ENCODE measurements around the gene ZNF653. TPM values are rescaled to one million over a fixed set of nuclear protein-coding genes. Genes with fewer than 3 reads are reported as not detected.
A peak's percentile ranks its signal among the peaks of the same experiment; 100 is the strongest.

The ZNF653 gene
- total RNA-seq, 1 experiment from 2014 or later = 10.3 TPM

GRCh38 chr19:11505504-11506100 is at the start of gene ZNF653 (continued):
- no peak for TF ChIP-seq GRHL2 (CRISPR knock-in tag; IDR thresholded peaks at IDR 0.05; ENCODE audit: insufficient replicate concordance, severe bottlenecking)
- no peak for TF ChIP-seq RELA (CRISPR knock-in tag; IDR thresholded peaks at IDR 0.05; ENCODE audit: borderline replicate concordance)
- peak; percentile 64 for TF ChIP-seq FOXP1 (CRISPR knock-in tag; IDR thresholded peaks at IDR 0.05; ENCODE audit: borderline replicate concordance)
- TF ChIP-seq ERG (CRISPR knock-in tag; IDR thresholded peaks at IDR 0.05) = peak; percentile 48; the same call in 1 of the 2 replicates
- TF ChIP-seq TEAD1 (CRISPR knock-in tag; IDR thresholded peaks at IDR 0.05) = 0 out of 2 replicates have a peak, but pooled peaks have one; percentile 52
- no peak for TF ChIP-seq ZNF425 (CRISPR knock-in tag; conservative IDR thresholded peaks at IDR 0.05)
- TF ChIP-seq ZNF423 (CRISPR knock-in tag; IDR thresholded peaks at IDR 0.05) = no peak
- TF ChIP-seq MAX (CRISPR knock-in tag; IDR thresholded peaks at IDR 0.05) = peak; percentile 52; the same call in 1 of the 2 replicates
- no peak for TF ChIP-seq NR1H2 (CRISPR knock-in tag; IDR thresholded peaks at IDR 0.05)
- no peak for TF ChIP-seq MLX (CRISPR knock-in tag; IDR thresholded peaks at IDR 0.05)
- no peak for TF ChIP-seq ZNF232 (CRISPR knock-in tag; IDR thresholded peaks at IDR 0.05)
- no peak for TF ChIP-seq ZNF121 (CRISPR knock-in tag; IDR thresholded peaks at IDR 0.05)
- TF ChIP-seq HMGA2 (CRISPR knock-in tag; IDR thresholded peaks at IDR 0.05) = no peak
- no peak for TF ChIP-seq ATF6 (CRISPR knock-in tag; IDR thresholded peaks at IDR 0.05)

- no peak overlapping the region for H3K4me3 Mint-ChIP-seq
- CTCF ChIA-PET = interaction anchor here (0.7 kb wide), 2 partner anchors 102 to 138 kb away, joined by 3 to 5 read pairs; no protein-coding TSS in a partner anchor
- TF ChIP-seq ATF2 (CRISPR knock-in tag; IDR thresholded peaks at IDR 0.05; ENCODE audit: borderline replicate concordance, low read depth) (no peak), RORB (CRISPR knock-in tag; IDR thresholded peaks at IDR 0.05) (no peak), IRF1 (CRISPR knock-in tag; IDR thresholded peaks at IDR 0.05) (no peak), GRHL2 (CRISPR knock-in tag; IDR thresholded peaks at IDR 0.05; ENCODE audit: insufficient replicate concordance, severe bottlenecking) (no peak), JUN (CRISPR knock-in tag; IDR thresholded peaks at IDR 0.05) (no peak), KAT7 (CRISPR knock-in tag; IDR thresholded peaks at IDR 0.05; ENCODE audit: borderline replicate concordance) (no peak), GTF2I (CRISPR knock-in tag; conservative IDR thresholded peaks at IDR 0.05) (no peak), ETV6 (CRISPR knock-in tag; IDR thresholded peaks at IDR 0.05) (no peak), ZBTB21 (CRISPR knock-in tag; IDR thresholded peaks at IDR 0.05; ENCODE audit: borderline replicate concordance) (no peak), NFE2L1 (CRISPR knock-in tag; IDR thresholded peaks at IDR 0.05) (no peak), ZNF425 (CRISPR knock-in tag; conservative IDR thresholded peaks at IDR 0.05) (no peak), IRF2 (CRISPR knock-in tag; IDR thresholded peaks at IDR 0.05; ENCODE audit: borderline replicate concordance, low read depth) (no peak), OVOL2 (CRISPR knock-in tag; IDR thresholded peaks at IDR 0.05; ENCODE audit: borderline replicate concordance) (no peak), JAZF1 (CRISPR knock-in tag; IDR thresholded peaks at IDR 0.05) (no peak)
Measured at GRCh38 chr19:11555246-11555645, 49.6 kb upstream of the ZNF653 start.

More at GRCh38 chr19:11555246-11555645, 49.6 kb upstream of the ZNF653 start:
- peaks cover 2% of the 10 kb centered on the region; the same call in 1 of the 2 replicates for H3K27me3 Mint-ChIP-seq (ENCODE audit: low read depth)
- peak overlapping the region; percentile 28; the same call in 1 of the 2 replicates for H3K27ac Mint-ChIP-seq
- ATAC-seq = no peak
- no peaks in the 10 kb centered on the region for H3K9me3 Mint-ChIP-seq
- H3K36me3 Mint-ChIP-seq = peaks cover 13% of the 10 kb centered on the region
- POLR2A ChIA-PET = no interaction called here
- peaks cover 11% of the 10 kb centered on the region for H3K4me1 Mint-ChIP-seq
- DNase-seq (ENCODE audit: low spot score) = no peak
